SU-DHL-6 (cell line): ENCODE data around the gene EPB41L3.

Source experiments
- EZH2phosphoT487 ChIP-seq: fragments of 200-600 bp; sonication (generic), shearing (Covaris generic); conservative IDR thresholded peaks from 2 replicates; pipeline ENCODE4 v1.6.1; 2018; ENCODE audit warnings: mild to moderate bottlenecking, antibody characterized with exemption, low read length, moderate library complexity, mixed read lengths
- TF ChIP-seq, protein P1 (sequence below): fragments of 200-600 bp; sonication (generic); IDR thresholded peaks from one replicate; pipeline ENCODE4 v1.5.1; 2017; ENCODE audit warnings: antibody characterized with exemption, mild to moderate bottlenecking, low read length, moderate library complexity; ENCODE audit not compliant: insufficient read depth, poor library complexity, severe bottlenecking

- TF ChIP-seq, protein P1, sequence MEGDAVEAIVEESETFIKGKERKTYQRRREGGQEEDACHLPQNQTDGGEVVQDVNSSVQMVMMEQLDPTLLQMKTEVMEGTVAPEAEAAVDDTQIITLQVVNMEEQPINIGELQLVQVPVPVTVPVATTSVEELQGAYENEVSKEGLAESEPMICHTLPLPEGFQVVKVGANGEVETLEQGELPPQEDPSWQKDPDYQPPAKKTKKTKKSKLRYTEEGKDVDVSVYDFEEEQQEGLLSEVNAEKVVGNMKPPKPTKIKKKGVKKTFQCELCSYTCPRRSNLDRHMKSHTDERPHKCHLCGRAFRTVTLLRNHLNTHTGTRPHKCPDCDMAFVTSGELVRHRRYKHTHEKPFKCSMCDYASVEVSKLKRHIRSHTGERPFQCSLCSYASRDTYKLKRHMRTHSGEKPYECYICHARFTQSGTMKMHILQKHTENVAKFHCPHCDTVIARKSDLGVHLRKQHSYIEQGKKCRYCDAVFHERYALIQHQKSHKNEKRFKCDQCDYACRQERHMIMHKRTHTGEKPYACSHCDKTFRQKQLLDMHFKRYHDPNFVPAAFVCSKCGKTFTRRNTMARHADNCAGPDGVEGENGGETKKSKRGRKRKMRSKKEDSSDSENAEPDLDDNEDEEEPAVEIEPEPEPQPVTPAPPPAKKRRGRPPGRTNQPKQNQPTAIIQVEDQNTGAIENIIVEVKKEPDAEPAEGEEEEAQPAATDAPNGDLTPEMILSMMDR = no peak
- no peak for TF ChIP-seq EZH2phosphoT487
Measured at GRCh38 chr18:5541644-5542043, 2.2 kb downstream of the EPB41L3 start.
